HepG2 (cell line): ENCODE results near the gene ZNF800. TPM values are rescaled to one million over a fixed set of nuclear protein-coding genes. Genes with fewer than 3 reads are reported as not detected.
A peak's percentile ranks its signal among the peaks of the same experiment; 100 is the strongest.

Experiments
- ARID5B ChIP-seq: IDR thresholded peaks from 2 replicates; pipeline ENCODE4 v1.4.0; 2020; ENCODE audit warnings: mild to moderate bottlenecking, missing genetic modification reagents
- ELK4 ChIP-seq: sonication (generic); formaldehyde crosslinking; IDR thresholded peaks from 2 replicates; pipeline ENCODE4 v1.9.0; 2021; ENCODE audit warnings: missing genetic modification reagents, borderline replicate concordance
- GABPA ChIP-seq, 2 experiments: IDR thresholded peaks; 2 replicates each; pipeline ENCODE4 v1.6.1; 2011 to 2016; ENCODE audit warnings: low read depth in 2 of 2, low read length in 1 of 2, missing biosample characterization in 1 of 2, missing genetic modification characterization in 1 of 2
- HBP1 ChIP-seq: IDR thresholded peaks from 2 replicates; pipeline ENCODE4 v1.6.1; 2016; ENCODE audit warnings: low read depth, control low read depth
- IRF9 ChIP-seq: sonication (generic); formaldehyde crosslinking; IDR thresholded peaks from 2 replicates; pipeline ENCODE4 v1.8.0; 2022; ENCODE audit warnings: missing genetic modification reagents, mild to moderate bottlenecking, borderline replicate concordance
- JUNB ChIP-seq: sonication (generic); formaldehyde crosslinking; IDR thresholded peaks from 2 replicates; pipeline ENCODE4 v1.8.0; 2022; ENCODE audit warnings: missing genetic modification reagents, mild to moderate bottlenecking, borderline replicate concordance
- KLF6 ChIP-seq: IDR thresholded peaks from 2 replicates; pipeline ENCODE4 v1.8.0; 2016; ENCODE audit warnings: missing biosample characterization, missing genetic modification reagents
- NFE2 ChIP-seq: sonication (generic); formaldehyde crosslinking; IDR thresholded peaks from 2 replicates; pipeline ENCODE4 v1.4.0; 2020; ENCODE audit warnings: missing genetic modification reagents
- NFKB2 ChIP-seq: sonication (generic); formaldehyde crosslinking; IDR thresholded peaks from 2 replicates; pipeline ENCODE4 v1.4.0; 2020; ENCODE audit warnings: missing genetic modification reagents, borderline replicate concordance
- NONO ChIP-seq, 2 experiments: fragments of 450-650 bp in 1 of 2; sonication (generic) in 1 of 2; formaldehyde crosslinking in 1 of 2; IDR thresholded peaks in 1 of 2; conservative IDR thresholded peaks in 1 of 2; 2 replicates each; pipeline versions ENCODE4 v1.6.1 to v1.8.0; 2017 to 2022; ENCODE audit warnings: mild to moderate bottlenecking in 1 of 2, missing genetic modification reagents in 1 of 2, moderate library complexity in 1 of 2
- RBM39 ChIP-seq: fragments of 200-400 bp; formaldehyde crosslinking; IDR thresholded peaks from one replicate; pipeline ENCODE4 v1.6.1; 2018; ENCODE audit warnings: antibody characterized with exemption, mild to moderate bottlenecking, low read depth, low read length; ENCODE audit not compliant: poor library complexity, severe bottlenecking
- SALL2 ChIP-seq: sonication (generic); formaldehyde crosslinking; IDR thresholded peaks from 2 replicates; pipeline ENCODE4 v1.8.1; 2023; ENCODE audit warnings: mild to moderate bottlenecking, missing genetic modification reagents, inconsistent platforms
- SIN3A ChIP-seq: IDR thresholded peaks from 2 replicates; pipeline ENCODE4 v1.6.1; 2011; ENCODE audit warnings: low read depth, mild to moderate bottlenecking, control low read depth, low read length, borderline replicate concordance
- SOX6 ChIP-seq, 2 experiments: fragments of 450-650 bp in 1 of 2; sonication (generic) in 1 of 2; formaldehyde crosslinking in 1 of 2; IDR thresholded peaks; 2 replicates each; pipeline versions ENCODE4 v1.4.0 to v1.6.1; 2017 to 2020; ENCODE audit warnings: antibody characterized with exemption in 1 of 2, mild to moderate bottlenecking in 1 of 2, missing genetic modification reagents in 1 of 2
- SP1 ChIP-seq, 2 experiments: fragments of 450-650 bp in 1 of 2; sonication (generic) in 1 of 2; formaldehyde crosslinking in 1 of 2; IDR thresholded peaks; 2 replicates each; pipeline versions ENCODE4 v1.4.0 to v1.6.1; 2016 to 2020; ENCODE audit warnings: missing genetic modification reagents in 1 of 2
- ZBTB26 ChIP-seq: IDR thresholded peaks from 2 replicates; pipeline ENCODE4 v1.6.1; 2016; ENCODE audit warnings: missing compliant biosample characterization, missing genetic modification reagents, borderline replicate concordance
- ZNF414 ChIP-seq: sonication (generic); formaldehyde crosslinking; IDR thresholded peaks from 2 replicates; pipeline ENCODE4 v1.5.0; 2020; ENCODE audit warnings: missing genetic modification reagents
- ZNF451 ChIP-seq: sonication (generic); formaldehyde crosslinking; IDR thresholded peaks from 2 replicates; pipeline ENCODE4 v1.5.0; 2020; ENCODE audit warnings: mild to moderate bottlenecking, missing genetic modification reagents
- polyA plus RNA-seq, 8 experiments: library from polyadenylated mRNA; depleted of rRNA in 3 of 8; stranded (reverse) in 7 of 8; unstranded in 1 of 8; fragments of >200 nt; fragmentation: Illumina TruSeq in 4 of 8; extraction: Trizol in 4 of 8; gene quantifications; 2 replicates each; pipeline versions ENCODE4 v1.2.1 to v1.2.3, GENCODE V29; 2011 to 2016; ENCODE audit warnings: low read depth in 4 of 8, missing spikeins in 1 of 8, mixed read lengths in 1 of 8; ENCODE audit not compliant: insufficient read depth in 1 of 8
- total RNA-seq, 5 experiments: library from RNA; depleted of rRNA; stranded (reverse); fragments of >200 nt; fragmentation: Illumina TruSeq; extraction: Trizol; gene quantifications; 2 replicates each; pipeline ENCODE4 v1.2.3, GENCODE V29; 2016; ENCODE audit warnings: low read depth in 1 of 5

ZNF800 gene
- total and polyA plus RNA-seq, 2 of the 13 experiments (the other 11 are each of a cell fraction or from before 2014, with no cell fraction given), result 7.1 to 12.7 TPM

GRCh38 chr7:127392182-127392565 is 334 bp downstream of the ZNF800 start (continued):
- TF ChIP-seq SOX6 (IDR thresholded peaks at IDR 0.05), result no peak
- 0 out of 2 replicates have a peak, but pooled peaks have one; percentile 42 for TF ChIP-seq SOX6 (CRISPR knock-in tag; IDR thresholded peaks at IDR 0.05)
- TF ChIP-seq ZNF451, result no peak
- peak; percentile 48 for TF ChIP-seq GABPA (IDR thresholded peaks at IDR 0.05; ENCODE audit: low read depth, low read length)
- no peak for TF ChIP-seq GABPA (CRISPR knock-in tag; IDR thresholded peaks at IDR 0.05; ENCODE audit: low read depth)
- peak; percentile 10; the same call in 1 of the 2 replicates for TF ChIP-seq KLF6 (CRISPR knock-in tag)
- TF ChIP-seq SP1 (IDR thresholded peaks at IDR 0.05), result no peak
- TF ChIP-seq SP1 (CRISPR knock-in tag; IDR thresholded peaks at IDR 0.05), result 0 out of 2 replicates have a peak, but pooled peaks have one; percentile 36
- 0 out of 2 replicates have a peak, but pooled peaks have one; percentile 9 for TF ChIP-seq ZBTB26 (CRISPR knock-in tag)
- TF ChIP-seq HBP1 (CRISPR knock-in tag), result peak; percentile 20; the same call in 1 of the 2 replicates
- 0 out of 2 replicates have a peak, but pooled peaks have one; percentile 9 for TF ChIP-seq ARID5B (CRISPR knock-in tag)
- TF ChIP-seq NFE2 (CRISPR knock-in tag), result no peak
- peak; percentile 50; the same call in 1 of the 2 replicates for TF ChIP-seq JUNB
- TF ChIP-seq IRF9 (CRISPR knock-in tag), result peak; percentile 20; the same call in 1 of the 2 replicates
- TF ChIP-seq RBM39, result peak; percentile 81
- no peak for TF ChIP-seq SIN3A
- TF ChIP-seq ELK4 (CRISPR knock-in tag), result no peak
- TF ChIP-seq NFKB2 (CRISPR knock-in tag), result peak; percentile 7; the same call in 1 of the 2 replicates
- peak; percentile 54; the same call in 1 of the 2 replicates for TF ChIP-seq SALL2 (CRISPR knock-in tag)
- TF ChIP-seq ZNF414 (CRISPR knock-in tag), result no peak
- TF ChIP-seq NONO (IDR thresholded peaks at IDR 0.05), result no peak
- TF ChIP-seq NONO (CRISPR knock-in tag; conservative IDR thresholded peaks at IDR 0.05), result peak; percentile 45; the same call in 1 of the 2 replicates
